GM12878 (cell line): ENCODE results near the gene ADAMTS3. TPM values are rescaled to one million over a fixed set of nuclear protein-coding genes. Genes with fewer than 3 reads are reported as not detected.

Source experiments
- ATAC-seq: fragments of 200-7000 bp; cut with Tn5 transposase; 3 replicates; pipeline ENCODE4 v1.9.1; 2020; ENCODE audit warnings: mild to moderate bottlenecking, moderate library complexity
- BruUV-seq: library from RNA; stranded (reverse); fragments of 400-500 nt; replicated peaks from 2 replicates; lab custom pipeline; 2021; lab: Mats Ljungman, UMichigan
- CTCF ChIA-PET: fragments of 300-600 bp; sonication (Branson Sonifier 250); formaldehyde crosslinking; extraction: SDS; loops from one replicate; lab custom pipeline; 2021; ENCODE audit warnings: inconsistent platforms; lab: Yijun Ruan, JAX
- POLR2A ChIA-PET: fragments of 350-600 bp; formaldehyde crosslinking; extraction: SDS; loops from one replicate; lab custom pipeline; 2021; ENCODE audit warnings: inconsistent platforms; lab: Charles Lee
- RAD21 ChIA-PET: fragments of 300-600 bp; sonication (Branson Sonifier 250); formaldehyde crosslinking; loops from one replicate; lab custom pipeline; 2023; ENCODE audit warnings: antibody characterized with exemption; ENCODE audit not compliant: unreplicated experiment; lab: Charles Lee
- SMC1A ChIA-PET: fragments of 300-600 bp; sonication (Branson Sonifier 250); formaldehyde crosslinking; loops from one replicate; lab custom pipeline; 2023; ENCODE audit not compliant: unreplicated experiment, uncharacterized antibody; lab: Charles Lee
- DNase-seq: peaks from one replicate; pipeline ENCODE4 v3.0.0-alpha.2; 2011; ENCODE audit warnings: low read depth, low spot score
- FAIRE-seq: peaks from 3 replicates; lab custom pipeline; 2011; peaks lifted over from hg19 to GRCh38; lab: Jason Lieb, UNC
- H2AFZ ChIP-seq: 2 replicates; pipeline ENCODE4 v1.6.0; 2011; ENCODE audit warnings: low read depth, low read length, control low read depth; ENCODE audit not compliant: control insufficient read depth
- H3K27ac ChIP-seq: 2 replicates; pipeline ENCODE4 v1.5.1; 2011; ENCODE audit warnings: control low read depth; ENCODE audit not compliant: control insufficient read depth, insufficient read depth
- H3K27me3 ChIP-seq, 2 experiments: replicated peaks in 1 of 2; 2 replicates each; pipeline versions ENCODE4 v1.6.0 to v1.6.1; 2011; ENCODE audit warnings: low read length in 1 of 2; ENCODE audit not compliant: control insufficient read depth in 2 of 2, insufficient read depth in 2 of 2
- H3K36me3 ChIP-seq, 2 experiments: 2 replicates each; pipeline ENCODE4 v1.5.1; 2011; ENCODE audit warnings: low read length in 1 of 2; ENCODE audit not compliant: control insufficient read depth in 2 of 2, insufficient read depth in 2 of 2
- H3K4me1 ChIP-seq: 2 replicates; pipeline ENCODE4 v1.6.1; 2011; ENCODE audit warnings: mild to moderate bottlenecking, low read length, moderate library complexity, mixed read lengths; ENCODE audit not compliant: control insufficient read depth, insufficient read depth
- H3K4me2 ChIP-seq: 2 replicates; pipeline ENCODE4 v1.6.0; 2011; ENCODE audit warnings: control low read depth; ENCODE audit not compliant: control insufficient read depth, insufficient read depth
- H3K4me3 ChIP-seq: fragments of 200-600 bp; sonication (generic); 2 replicates; pipeline ENCODE4 v1.5.1; 2016
- H3K79me2 ChIP-seq: 2 replicates; pipeline ENCODE4 v1.6.0; 2011; ENCODE audit warnings: low read length; ENCODE audit not compliant: control insufficient read depth, insufficient read depth
- H3K9ac ChIP-seq: 2 replicates; pipeline ENCODE4 v1.8.0; 2011; ENCODE audit warnings: low read length, control low read depth, mixed read lengths; ENCODE audit not compliant: control insufficient read depth, insufficient read depth
- H3K9me3 ChIP-seq: replicated peaks from 3 replicates; pipeline ENCODE4 v1.5.1; 2011; ENCODE audit warnings: mild to moderate bottlenecking, low read length; ENCODE audit not compliant: control insufficient read depth, insufficient read depth
- H4K20me1 ChIP-seq: 2 replicates; pipeline ENCODE4 v1.6.0; 2011; ENCODE audit not compliant: control insufficient read depth, insufficient read depth
- NR2F1 ChIP-seq: fragments of 450-650 bp; conservative IDR thresholded peaks from 2 replicates; pipeline ENCODE4 v1.6.1; 2017; ENCODE audit warnings: mild to moderate bottlenecking
- SREBF2 ChIP-seq: IDR thresholded peaks from 2 replicates; pipeline ENCODE4 v1.6.1; 2012; ENCODE audit warnings: mild to moderate bottlenecking, low read length
- WGBS: methylation state at CpG from one replicate; pipeline ENCODE4 v1.1.6; 2016; ENCODE audit warnings: low lambda C conversion rate; ENCODE audit not compliant: insufficient replicate concordance, insufficient coverage; ENCODE audit errors: missing lambda C conversion rate; 5-methylcytosine and 5-hydroxymethylcytosine counted together
- in situ Hi-C: fragments of 300-500 bp; cut with MboI; formaldehyde crosslinking; loops from 9 replicates; pipeline ENCODE4 v1.14.3; 2018; ENCODE audit warnings: mixed read lengths
- intact Hi-C: fragments of 100-400 bp; cut with micrococcal nuclease; formaldehyde crosslinking; loops from one replicate; pipeline ENCODE4 v1.14.2; 2022; ENCODE audit not compliant: unreplicated experiment
- polyA plus RNA-seq, 11 experiments: library from polyadenylated mRNA; depleted of rRNA in 4 of 11; unstranded in 6 of 11; stranded (reverse) in 5 of 11; fragments of >200 nt; fragmentation: Nextera tagmentation in 4 of 11; fragmentation: Illumina TruSeq in 1 of 11; extraction: Ambion mirVana in 4 of 11; extraction: Trizol in 1 of 11; gene quantifications; 1 replicate in 1 of 11; 2 replicates in 10 of 11; pipeline versions ENCODE4 v1.2.1 to v1.2.3, GENCODE V29; 2011 to 2016; ENCODE audit warnings: inconsistent platforms in 2 of 11, missing spikeins in 2 of 11, low read depth in 1 of 11
- total RNA-seq, 4 experiments: library from RNA; depleted of rRNA in 3 of 4; stranded (reverse); fragments of >200 nt in 3 of 4; fragmentation: Illumina TruSeq in 1 of 4; extraction: Trizol in 1 of 4; gene quantifications; 2 replicates each; pipeline versions ENCODE4 v1.2.1 to v1.2.3, GENCODE V29; 2013 to 2021
- TF ChIP-seq, protein P1 (sequence below): fragments of 450-650 bp; IDR thresholded peaks from 2 replicates; pipeline ENCODE4 v1.6.1; 2017; ENCODE audit warnings: mild to moderate bottlenecking, moderate library complexity
- TF ChIP-seq, protein P2 (sequence below): fragments of 450-650 bp; IDR thresholded peaks from 2 replicates; pipeline ENCODE4 v1.6.1; 2016; ENCODE audit warnings: mild to moderate bottlenecking, moderate library complexity, borderline replicate concordance
- TF ChIP-seq, protein P3 (sequence below): fragments of 450-650 bp; IDR thresholded peaks from 2 replicates; pipeline ENCODE4 v1.6.1; 2018; ENCODE audit warnings: borderline replicate concordance, mild to moderate bottlenecking; ENCODE audit not compliant: partially characterized antibody

Gene ADAMTS3
- total and polyA plus RNA-seq, 10 of the 15 experiments (the other 5 are each of a cell fraction or from before 2014, with no cell fraction given), result under 0.01 to 0.07 (median 0.02) TPM; not detected in 6

DNA sequence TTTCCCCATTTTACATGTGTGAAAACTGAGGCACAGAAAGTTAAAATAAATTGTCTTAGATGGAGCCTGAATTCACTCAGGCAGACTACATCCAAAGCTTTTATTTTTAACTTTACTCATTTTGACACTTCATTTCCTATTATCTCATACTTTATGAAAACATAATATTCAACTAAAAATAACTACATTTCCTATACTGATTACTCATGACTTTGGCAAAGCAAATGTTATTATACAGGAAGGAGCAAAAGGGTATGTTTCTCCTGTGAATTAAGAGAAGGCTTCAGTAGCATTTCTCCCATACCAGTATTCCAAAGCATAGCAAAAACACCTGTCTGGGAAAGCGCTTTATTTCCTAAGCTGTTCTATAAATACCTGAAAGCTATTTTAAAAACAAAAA, 178.6 kb downstream of the ADAMTS3 start:
- Histone ChIP-seq H3K79me2 (no peaks in the 10 kb centered on the region), H2AFZ (no peak overlapping the region), H3K9ac (no peak overlapping the region), H3K27me3 (no peaks in the 10 kb centered on the region), H3K9me3 (no peaks in the 10 kb centered on the region), H3K36me3 (no peaks in the 10 kb centered on the region)
- FAIRE-seq, result no peak
- ChIA-PET RAD21 (no interaction called here), SMC1A (no interaction called here)
- 44% methylated on average over 1 of the region's 1 CpG for WGBS
- no peak for ATAC-seq
- TF ChIP-seq, protein P1, sequence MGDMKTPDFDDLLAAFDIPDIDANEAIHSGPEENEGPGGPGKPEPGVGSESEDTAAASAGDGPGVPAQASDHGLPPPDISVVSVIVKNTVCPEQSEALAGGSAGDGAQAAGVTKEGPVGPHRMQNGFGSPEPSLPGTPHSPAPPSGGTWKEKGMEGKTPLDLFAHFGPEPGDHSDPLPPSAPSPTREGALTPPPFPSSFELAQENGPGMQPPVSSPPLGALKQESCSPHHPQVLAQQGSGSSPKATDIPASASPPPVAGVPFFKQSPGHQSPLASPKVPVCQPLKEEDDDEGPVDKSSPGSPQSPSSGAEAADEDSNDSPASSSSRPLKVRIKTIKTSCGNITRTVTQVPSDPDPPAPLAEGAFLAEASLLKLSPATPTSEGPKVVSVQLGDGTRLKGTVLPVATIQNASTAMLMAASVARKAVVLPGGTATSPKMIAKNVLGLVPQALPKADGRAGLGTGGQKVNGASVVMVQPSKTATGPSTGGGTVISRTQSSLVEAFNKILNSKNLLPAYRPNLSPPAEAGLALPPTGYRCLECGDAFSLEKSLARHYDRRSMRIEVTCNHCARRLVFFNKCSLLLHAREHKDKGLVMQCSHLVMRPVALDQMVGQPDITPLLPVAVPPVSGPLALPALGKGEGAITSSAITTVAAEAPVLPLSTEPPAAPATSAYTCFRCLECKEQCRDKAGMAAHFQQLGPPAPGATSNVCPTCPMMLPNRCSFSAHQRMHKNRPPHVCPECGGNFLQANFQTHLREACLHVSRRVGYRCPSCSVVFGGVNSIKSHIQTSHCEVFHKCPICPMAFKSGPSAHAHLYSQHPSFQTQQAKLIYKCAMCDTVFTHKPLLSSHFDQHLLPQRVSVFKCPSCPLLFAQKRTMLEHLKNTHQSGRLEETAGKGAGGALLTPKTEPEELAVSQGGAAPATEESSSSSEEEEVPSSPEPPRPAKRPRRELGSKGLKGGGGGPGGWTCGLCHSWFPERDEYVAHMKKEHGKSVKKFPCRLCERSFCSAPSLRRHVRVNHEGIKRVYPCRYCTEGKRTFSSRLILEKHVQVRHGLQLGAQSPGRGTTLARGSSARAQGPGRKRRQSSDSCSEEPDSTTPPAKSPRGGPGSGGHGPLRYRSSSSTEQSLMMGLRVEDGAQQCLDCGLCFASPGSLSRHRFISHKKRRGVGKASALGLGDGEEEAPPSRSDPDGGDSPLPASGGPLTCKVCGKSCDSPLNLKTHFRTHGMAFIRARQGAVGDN, result no peak
- TF ChIP-seq, protein P2, sequence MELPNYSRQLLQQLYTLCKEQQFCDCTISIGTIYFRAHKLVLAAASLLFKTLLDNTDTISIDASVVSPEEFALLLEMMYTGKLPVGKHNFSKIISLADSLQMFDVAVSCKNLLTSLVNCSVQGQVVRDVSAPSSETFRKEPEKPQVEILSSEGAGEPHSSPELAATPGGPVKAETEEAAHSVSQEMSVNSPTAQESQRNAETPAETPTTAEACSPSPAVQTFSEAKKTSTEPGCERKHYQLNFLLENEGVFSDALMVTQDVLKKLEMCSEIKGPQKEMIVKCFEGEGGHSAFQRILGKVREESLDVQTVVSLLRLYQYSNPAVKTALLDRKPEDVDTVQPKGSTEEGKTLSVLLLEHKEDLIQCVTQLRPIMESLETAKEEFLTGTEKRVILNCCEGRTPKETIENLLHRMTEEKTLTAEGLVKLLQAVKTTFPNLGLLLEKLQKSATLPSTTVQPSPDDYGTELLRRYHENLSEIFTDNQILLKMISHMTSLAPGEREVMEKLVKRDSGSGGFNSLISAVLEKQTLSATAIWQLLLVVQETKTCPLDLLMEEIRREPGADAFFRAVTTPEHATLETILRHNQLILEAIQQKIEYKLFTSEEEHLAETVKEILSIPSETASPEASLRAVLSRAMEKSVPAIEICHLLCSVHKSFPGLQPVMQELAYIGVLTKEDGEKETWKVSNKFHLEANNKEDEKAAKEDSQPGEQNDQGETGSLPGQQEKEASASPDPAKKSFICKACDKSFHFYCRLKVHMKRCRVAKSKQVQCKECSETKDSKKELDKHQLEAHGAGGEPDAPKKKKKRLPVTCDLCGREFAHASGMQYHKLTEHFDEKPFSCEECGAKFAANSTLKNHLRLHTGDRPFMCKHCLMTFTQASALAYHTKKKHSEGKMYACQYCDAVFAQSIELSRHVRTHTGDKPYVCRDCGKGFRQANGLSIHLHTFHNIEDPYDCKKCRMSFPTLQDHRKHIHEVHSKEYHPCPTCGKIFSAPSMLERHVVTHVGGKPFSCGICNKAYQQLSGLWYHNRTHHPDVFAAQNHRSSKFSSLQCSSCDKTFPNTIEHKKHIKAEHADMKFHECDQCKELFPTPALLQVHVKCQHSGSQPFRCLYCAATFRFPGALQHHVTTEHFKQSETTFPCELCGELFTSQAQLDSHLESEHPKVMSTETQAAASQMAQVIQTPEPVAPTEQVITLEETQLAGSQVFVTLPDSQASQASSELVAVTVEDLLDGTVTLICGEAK, result no peak
- TF ChIP-seq NR2F1 (no peak), SREBF2 (no peak)
- TF ChIP-seq, protein P3, sequence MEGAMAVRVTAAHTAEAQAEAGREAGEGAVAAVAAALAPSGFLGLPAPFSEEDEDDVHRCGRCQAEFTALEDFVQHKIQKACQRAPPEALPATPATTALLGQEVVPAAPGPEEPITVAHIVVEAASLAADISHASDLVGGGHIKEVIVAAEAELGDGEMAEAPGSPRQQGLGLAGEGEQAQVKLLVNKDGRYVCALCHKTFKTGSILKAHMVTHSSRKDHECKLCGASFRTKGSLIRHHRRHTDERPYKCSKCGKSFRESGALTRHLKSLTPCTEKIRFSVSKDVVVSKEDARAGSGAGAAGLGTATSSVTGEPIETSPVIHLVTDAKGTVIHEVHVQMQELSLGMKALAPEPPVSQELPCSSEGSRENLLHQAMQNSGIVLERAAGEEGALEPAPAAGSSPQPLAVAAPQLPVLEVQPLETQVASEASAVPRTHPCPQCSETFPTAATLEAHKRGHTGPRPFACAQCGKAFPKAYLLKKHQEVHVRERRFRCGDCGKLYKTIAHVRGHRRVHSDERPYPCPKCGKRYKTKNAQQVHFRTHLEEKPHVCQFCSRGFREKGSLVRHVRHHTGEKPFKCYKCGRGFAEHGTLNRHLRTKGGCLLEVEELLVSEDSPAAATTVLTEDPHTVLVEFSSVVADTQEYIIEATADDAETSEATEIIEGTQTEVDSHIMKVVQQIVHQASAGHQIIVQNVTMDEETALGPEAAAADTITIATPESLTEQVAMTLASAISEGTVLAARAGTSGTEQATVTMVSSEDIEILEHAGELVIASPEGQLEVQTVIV, result no peak
- TF ChIP-seq, all 136 proteins: peak for 0
- no peak overlapping the region for H3K4me3 ChIP-seq
- no peaks in the 10 kb centered on the region for H4K20me1 ChIP-seq
- POLR2A ChIA-PET, result no interaction called here
- CTCF ChIA-PET, result no interaction called here
- no peak overlapping the region for H3K4me2 ChIP-seq
- BruUV-seq, result no TSS peak
- H3K27ac ChIP-seq, result no peak overlapping the region
- DNase-seq, result no peak
- intact Hi-C loops, result no loop called here
- no peaks in the 10 kb centered on the region for H3K4me1 ChIP-seq
- in situ Hi-C loops, result no loop called here
